ENCODE results near the gene HS3ST1.

GRCh38 chr4:11397146-11397545 lies 31.5 kb downstream of the HS3ST1 start:
- no peak for TF ChIP-seq CTCF (conservative IDR thresholded peaks at IDR 0.05; ENCODE audit: low read depth, low read length)
- TF ChIP-seq EZH2 (IDR thresholded peaks at IDR 0.05; ENCODE audit: borderline replicate concordance, low read depth, low read length, poor library complexity, severe bottlenecking), result no peak

All from A673 (cell line).